Panc1 (cell line): ENCODE measurements around the gene PTPRO. TPM values are rescaled to one million over a fixed set of nuclear protein-coding genes. Genes with fewer than 3 reads are reported as not detected.

Experiments
- ATAC-seq: fragments of 200-7000 bp; cut with Tn5 transposase; 2 replicates; pipeline ENCODE4 v1.9.1; 2020; ENCODE audit warnings: mild to moderate bottlenecking, moderate library complexity
- BruUV-seq: library from RNA; stranded (reverse); fragments of 400-500 nt; replicated peaks from 2 replicates; lab custom pipeline; 2021; lab: Mats Ljungman, UMichigan
- CTCF ChIA-PET: fragments of 300-600 bp; sonication (Branson Sonifier 250); formaldehyde crosslinking; loops from one replicate; lab custom pipeline; 2022; ENCODE audit warnings: antibody characterized with exemption; lab: Charles Lee
- POLR2A ChIA-PET: fragments of 300-600 bp; sonication (Branson Sonifier 250); formaldehyde crosslinking; loops from one replicate; lab custom pipeline; 2022; ENCODE audit warnings: antibody characterized with exemption; lab: Charles Lee
- DNase-seq: peaks from one replicate; pipeline ENCODE4 v3.0.0-alpha.2; 2010; ENCODE audit warnings: low read depth, low spot score
- H3K27ac ChIP-seq: 2 replicates; pipeline ENCODE4 v1.5.1; 2011; ENCODE audit warnings: mild to moderate bottlenecking, low read length, inconsistent platforms
- H3K27me3 ChIP-seq: fragments of 200-500 bp; sonication (Bioruptor generic); 2 replicates; pipeline ENCODE4 v1.6.0; 2014; ENCODE audit warnings: low read length, inconsistent platforms; ENCODE audit not compliant: control insufficient read depth, insufficient read depth
- H3K36me3 ChIP-seq: fragments of 200-500 bp; sonication (Bioruptor generic); 2 replicates; pipeline ENCODE4 v1.5.1; 2014; ENCODE audit warnings: inconsistent platforms, mild to moderate bottlenecking, low read length, moderate library complexity; ENCODE audit not compliant: control insufficient read depth, insufficient read depth
- H3K4me1 ChIP-seq: 2 replicates; pipeline ENCODE4 v1.5.1; 2011; ENCODE audit warnings: inconsistent platforms, mild to moderate bottlenecking, low read length, moderate library complexity; ENCODE audit not compliant: control insufficient read depth, insufficient read depth
- H3K4me3 ChIP-seq, 2 experiments: 2 replicates each; pipeline ENCODE4 v1.5.1; 2011 to 2012; ENCODE audit warnings: low read depth in 2 of 2, low read length in 2 of 2, mild to moderate bottlenecking in 2 of 2, inconsistent platforms in 1 of 2, moderate library complexity in 1 of 2
- H3K9me3 ChIP-seq: fragments of 200-500 bp; sonication (Bioruptor generic); 2 replicates; pipeline ENCODE4 v1.5.1; 2014; ENCODE audit warnings: low read depth, mild to moderate bottlenecking, inconsistent platforms, low read length, moderate library complexity; ENCODE audit not compliant: control insufficient read depth, insufficient read depth
- CTCF ChIP-seq: fragments of 450-650 bp; IDR thresholded peaks from 2 replicates; pipeline ENCODE4 v1.5.1; 2017; ENCODE audit warnings: mild to moderate bottlenecking
- POLR2AphosphoS5 ChIP-seq: IDR thresholded peaks from 2 replicates; pipeline ENCODE4 v1.6.1; 2012; ENCODE audit warnings: mild to moderate bottlenecking, low read depth, low read length, moderate library complexity
- SIN3A ChIP-seq: IDR thresholded peaks from 2 replicates; pipeline ENCODE4 v1.6.1; 2012; ENCODE audit warnings: low read depth, mild to moderate bottlenecking, low read length, moderate library complexity, borderline replicate concordance; ENCODE audit not compliant: insufficient read depth
- TCF7L2 ChIP-seq: IDR thresholded peaks from 2 replicates; pipeline ENCODE4 v1.6.1; 2011; ENCODE audit warnings: mild to moderate bottlenecking, low read depth, low read length, inconsistent platforms
- in situ Hi-C: cut with HindIII; loops from 2 replicates; pipeline ENCODE4 v1.10.0; 2016; ENCODE audit warnings: low sequenced_read_pairs, low pct_unique_long_range_greater_than_20kb
- intact Hi-C: fragments of 100-400 bp; cut with micrococcal nuclease; formaldehyde crosslinking; loops from one replicate; pipeline ENCODE4 v1.10.0; 2022; ENCODE audit not compliant: unreplicated experiment
- total RNA-seq: library from RNA; stranded (reverse); gene quantifications from one replicate; pipeline ENCODE4 v1.2.1, GENCODE V29; 2021; ENCODE audit not compliant: unreplicated experiment
- TF ChIP-seq, protein P1 (sequence below), 2 experiments: IDR thresholded peaks; 2 replicates each; pipeline ENCODE4 v1.6.1; 2011 to 2012; ENCODE audit warnings: low read depth in 2 of 2, control low read depth in 1 of 2, low read length in 1 of 2, mild to moderate bottlenecking in 1 of 2, moderate library complexity in 1 of 2; ENCODE audit not compliant: insufficient read depth in 1 of 2

The PTPRO gene
- total RNA-seq, 1 experiment from 2014 or later, result not detected

- ChIA-PET POLR2A (no interaction called here), CTCF (no interaction called here)
- no peaks in the 10 kb centered on the region for H3K36me3 ChIP-seq
- intact Hi-C loops (no loop called here), in situ Hi-C loops (no loop called here)
- TF ChIP-seq POLR2AphosphoS5, result no peak
- TF ChIP-seq, protein P1, sequence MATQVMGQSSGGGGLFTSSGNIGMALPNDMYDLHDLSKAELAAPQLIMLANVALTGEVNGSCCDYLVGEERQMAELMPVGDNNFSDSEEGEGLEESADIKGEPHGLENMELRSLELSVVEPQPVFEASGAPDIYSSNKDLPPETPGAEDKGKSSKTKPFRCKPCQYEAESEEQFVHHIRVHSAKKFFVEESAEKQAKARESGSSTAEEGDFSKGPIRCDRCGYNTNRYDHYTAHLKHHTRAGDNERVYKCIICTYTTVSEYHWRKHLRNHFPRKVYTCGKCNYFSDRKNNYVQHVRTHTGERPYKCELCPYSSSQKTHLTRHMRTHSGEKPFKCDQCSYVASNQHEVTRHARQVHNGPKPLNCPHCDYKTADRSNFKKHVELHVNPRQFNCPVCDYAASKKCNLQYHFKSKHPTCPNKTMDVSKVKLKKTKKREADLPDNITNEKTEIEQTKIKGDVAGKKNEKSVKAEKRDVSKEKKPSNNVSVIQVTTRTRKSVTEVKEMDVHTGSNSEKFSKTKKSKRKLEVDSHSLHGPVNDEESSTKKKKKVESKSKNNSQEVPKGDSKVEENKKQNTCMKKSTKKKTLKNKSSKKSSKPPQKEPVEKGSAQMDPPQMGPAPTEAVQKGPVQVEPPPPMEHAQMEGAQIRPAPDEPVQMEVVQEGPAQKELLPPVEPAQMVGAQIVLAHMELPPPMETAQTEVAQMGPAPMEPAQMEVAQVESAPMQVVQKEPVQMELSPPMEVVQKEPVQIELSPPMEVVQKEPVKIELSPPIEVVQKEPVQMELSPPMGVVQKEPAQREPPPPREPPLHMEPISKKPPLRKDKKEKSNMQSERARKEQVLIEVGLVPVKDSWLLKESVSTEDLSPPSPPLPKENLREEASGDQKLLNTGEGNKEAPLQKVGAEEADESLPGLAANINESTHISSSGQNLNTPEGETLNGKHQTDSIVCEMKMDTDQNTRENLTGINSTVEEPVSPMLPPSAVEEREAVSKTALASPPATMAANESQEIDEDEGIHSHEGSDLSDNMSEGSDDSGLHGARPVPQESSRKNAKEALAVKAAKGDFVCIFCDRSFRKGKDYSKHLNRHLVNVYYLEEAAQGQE (IDR thresholded peaks at IDR 0.05; ENCODE audit: insufficient read depth in 1 of 2, low read depth in 2 of 2, low read length in 1 of 2), result 0 out of 4 replicates have a peak, but pooled peaks of 1 of the 2 experiments have one; percentile 15
- no peak for TF ChIP-seq CTCF
- peaks cover 15% of the 10 kb centered on the region for H3K27me3 ChIP-seq
- ATAC-seq, result no peak
- no peaks in the 10 kb centered on the region for H3K4me1 ChIP-seq
- H3K9me3 ChIP-seq, result no peaks in the 10 kb centered on the region
- no peak for DNase-seq
- BruUV-seq, result no TSS peak
- no peak overlapping the region for H3K27ac ChIP-seq
- no peak overlapping the region; a peak in 1 of 4 replicates for H3K4me3 ChIP-seq
These were observed 1.2 kb downstream of the PTPRO start for GRCh38 chr12:15323480-15323879.

GRCh38 chr12:15329891-15330290, 7.6 kb downstream of the PTPRO start:
- CTCF ChIA-PET, result no interaction called here
- ATAC-seq (no peak), DNase-seq (no peak)
- H3K4me3 ChIP-seq, result no peak overlapping the region
- no peaks in the 10 kb centered on the region for H3K9me3 ChIP-seq
- in situ Hi-C loops, result no loop called here
- H3K27me3 ChIP-seq, result no peaks in the 10 kb centered on the region
- BruUV-seq, result no TSS peak
- POLR2A ChIA-PET, result no interaction called here
- intact Hi-C loops, result no loop called here
- TF ChIP-seq TCF7L2, result no peak
- TF ChIP-seq, protein P1 (IDR thresholded peaks at IDR 0.05; ENCODE audit: insufficient read depth in 1 of 2, low read depth in 2 of 2, low read length in 1 of 2), result no peak
- no peak for TF ChIP-seq CTCF
- TF ChIP-seq POLR2AphosphoS5, result no peak
- TF ChIP-seq SIN3A, result no peak
- H3K27ac ChIP-seq, result no peak overlapping the region
- H3K36me3 ChIP-seq, result no peaks in the 10 kb centered on the region
- no peaks in the 10 kb centered on the region for H3K4me1 ChIP-seq
